ENCODE data around the gene SLC7A8. TPM values are rescaled to one million over a fixed set of nuclear protein-coding genes. Genes with fewer than 3 reads are reported as not detected.

Gene SLC7A8
- total RNA-seq, 2 experiments from 2014 or later, result 4.0 to 11.4 TPM

DNA sequence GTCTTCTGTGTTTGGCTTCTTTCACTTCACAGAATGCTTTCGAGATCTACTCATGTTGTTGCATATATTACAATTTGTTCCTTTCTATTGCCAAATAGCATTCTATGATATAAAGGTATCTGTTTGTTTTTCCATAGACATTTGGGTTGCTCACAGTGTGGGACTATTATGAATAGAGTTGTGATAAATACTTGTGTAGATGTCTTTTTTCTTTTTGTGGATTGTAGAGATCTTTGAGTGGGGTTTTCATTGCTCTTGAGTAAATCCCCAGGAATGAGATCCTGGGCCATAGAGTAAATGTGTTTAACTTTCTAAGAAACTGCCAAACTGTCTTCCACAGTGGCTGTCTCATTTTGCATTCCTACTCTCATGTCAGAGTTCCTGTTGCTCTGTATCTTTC is 39.5 kb downstream of the SLC7A8 start:
- no TSS peak for BruUV-seq (replicated peaks)
- intact Hi-C loops (cut with micrococcal nuclease; ENCODE audit: unreplicated experiment), result no loop called here
- CTCF ChIA-PET (ENCODE audit: unreplicated experiment), result no interaction called here

GRCh38 chr14:23142826-23143225 is 40.6 kb downstream of the SLC7A8 start:
- no peaks in the 10 kb centered on the region for H4K20me1 ChIP-seq (ENCODE audit: insufficient read depth, low read length)
- no peak overlapping the region for H3K4me2 ChIP-seq (ENCODE audit: low read length)
- no TSS peak for BruUV-seq (replicated peaks)
- DNase-seq (ENCODE audit: low spot score), result no peak
- H3K4me1 ChIP-seq (ENCODE audit: insufficient read depth, low read length, poor library complexity, severe bottlenecking), result no peaks in the 10 kb centered on the region
- intact Hi-C loops (cut with micrococcal nuclease; ENCODE audit: unreplicated experiment), result no loop called here
- H3K9me2 ChIP-seq (ENCODE audit: insufficient read depth, low read length), result no peaks in the 10 kb centered on the region
- POLR2A ChIA-PET, result interaction anchor here (1.2 kb wide), 1 partner anchor 10 kb away, joined by 4 read pairs; no protein-coding TSS in a partner anchor
- no peaks in the 10 kb centered on the region for H3K36me3 ChIP-seq (ENCODE audit: insufficient read depth, low read length)
- CTCF ChIA-PET (ENCODE audit: unreplicated experiment), result no interaction called here
- no peak overlapping the region for H3K27ac ChIP-seq (ENCODE audit: low read depth, low read length, poor library complexity, severe bottlenecking)
- no peaks in the 10 kb centered on the region for H3K9me3 ChIP-seq (ENCODE audit: low read length)
- H3K4me3 ChIP-seq (ENCODE audit: low read depth, low read length, poor library complexity, severe bottlenecking), result no peak overlapping the region
- H2AFZ ChIP-seq (ENCODE audit: low read length), result no peak overlapping the region
- TF ChIP-seq EZH2phosphoT487 (IDR thresholded peaks at IDR 0.05; ENCODE audit: borderline replicate concordance, low read depth, low read length), result no peak
- TF ChIP-seq, protein P1, sequence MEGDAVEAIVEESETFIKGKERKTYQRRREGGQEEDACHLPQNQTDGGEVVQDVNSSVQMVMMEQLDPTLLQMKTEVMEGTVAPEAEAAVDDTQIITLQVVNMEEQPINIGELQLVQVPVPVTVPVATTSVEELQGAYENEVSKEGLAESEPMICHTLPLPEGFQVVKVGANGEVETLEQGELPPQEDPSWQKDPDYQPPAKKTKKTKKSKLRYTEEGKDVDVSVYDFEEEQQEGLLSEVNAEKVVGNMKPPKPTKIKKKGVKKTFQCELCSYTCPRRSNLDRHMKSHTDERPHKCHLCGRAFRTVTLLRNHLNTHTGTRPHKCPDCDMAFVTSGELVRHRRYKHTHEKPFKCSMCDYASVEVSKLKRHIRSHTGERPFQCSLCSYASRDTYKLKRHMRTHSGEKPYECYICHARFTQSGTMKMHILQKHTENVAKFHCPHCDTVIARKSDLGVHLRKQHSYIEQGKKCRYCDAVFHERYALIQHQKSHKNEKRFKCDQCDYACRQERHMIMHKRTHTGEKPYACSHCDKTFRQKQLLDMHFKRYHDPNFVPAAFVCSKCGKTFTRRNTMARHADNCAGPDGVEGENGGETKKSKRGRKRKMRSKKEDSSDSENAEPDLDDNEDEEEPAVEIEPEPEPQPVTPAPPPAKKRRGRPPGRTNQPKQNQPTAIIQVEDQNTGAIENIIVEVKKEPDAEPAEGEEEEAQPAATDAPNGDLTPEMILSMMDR (conservative IDR thresholded peaks at IDR 0.05; ENCODE audit: low read length), result no peak
- no peaks in the 10 kb centered on the region for H3K79me2 ChIP-seq (ENCODE audit: insufficient read depth, low read depth, low read length)

More for the DNA sequence above, 39.5 kb downstream of the SLC7A8 start:
- H4K20me1 ChIP-seq (ENCODE audit: insufficient read depth, low read length), result no peaks in the 10 kb centered on the region
- H2AFZ ChIP-seq (ENCODE audit: low read length), result no peak overlapping the region
- no peaks in the 10 kb centered on the region for H3K36me3 ChIP-seq (ENCODE audit: insufficient read depth, low read length)
- no peak for DNase-seq (ENCODE audit: low spot score)
- H3K9me3 ChIP-seq (ENCODE audit: low read length), result no peaks in the 10 kb centered on the region
- no peak overlapping the region for H3K4me3 ChIP-seq (ENCODE audit: low read depth, low read length, poor library complexity, severe bottlenecking)
- no peaks in the 10 kb centered on the region for H3K9me2 ChIP-seq (ENCODE audit: insufficient read depth, low read length)
- no peaks in the 10 kb centered on the region for H3K4me1 ChIP-seq (ENCODE audit: insufficient read depth, low read length, poor library complexity, severe bottlenecking)
- H3K79me2 ChIP-seq (ENCODE audit: insufficient read depth, low read depth, low read length), result no peaks in the 10 kb centered on the region
- POLR2A ChIA-PET, result interaction anchor here (1.5 kb wide), 1 partner anchor 10 kb away, joined by 6 read pairs; no protein-coding TSS in a partner anchor
- H3K27ac ChIP-seq (ENCODE audit: low read depth, low read length, poor library complexity, severe bottlenecking), result no peak overlapping the region
- no peak overlapping the region for H3K4me2 ChIP-seq (ENCODE audit: low read length)
- TF ChIP-seq EZH2phosphoT487 (IDR thresholded peaks at IDR 0.05; ENCODE audit: borderline replicate concordance, low read depth, low read length), result no peak
- TF ChIP-seq, protein P1 (conservative IDR thresholded peaks at IDR 0.05; ENCODE audit: low read length), result no peak

GRCh38 chr14:23141706-23142444 is 41.6 kb downstream of the SLC7A8 start:
- CTCF ChIA-PET (ENCODE audit: unreplicated experiment), result no interaction called here
- no peaks in the 10 kb centered on the region for H3K9me2 ChIP-seq (ENCODE audit: insufficient read depth, low read length)
- POLR2A ChIA-PET, result no interaction called here
- no peak for DNase-seq (ENCODE audit: low spot score)
- H3K4me2 ChIP-seq (ENCODE audit: low read length), result no peak overlapping the region
- H3K9me3 ChIP-seq (ENCODE audit: low read length), result no peaks in the 10 kb centered on the region
- H3K36me3 ChIP-seq (ENCODE audit: insufficient read depth, low read length), result no peaks in the 10 kb centered on the region
- TF ChIP-seq, protein P1 (conservative IDR thresholded peaks at IDR 0.05; ENCODE audit: low read length), result no peak
- no peak overlapping the region for H2AFZ ChIP-seq (ENCODE audit: low read length)
- H3K27ac ChIP-seq (ENCODE audit: low read depth, low read length, poor library complexity, severe bottlenecking), result no peak overlapping the region
- H3K4me3 ChIP-seq (ENCODE audit: low read depth, low read length, poor library complexity, severe bottlenecking), result no peak overlapping the region
- no TSS peak for BruUV-seq (replicated peaks)
- intact Hi-C loops (cut with micrococcal nuclease; ENCODE audit: unreplicated experiment), result no loop called here
- no peaks in the 10 kb centered on the region for H3K79me2 ChIP-seq (ENCODE audit: insufficient read depth, low read depth, low read length)
- H3K4me1 ChIP-seq (ENCODE audit: insufficient read depth, low read length, poor library complexity, severe bottlenecking), result no peaks in the 10 kb centered on the region
- H4K20me1 ChIP-seq (ENCODE audit: insufficient read depth, low read length), result no peaks in the 10 kb centered on the region
